Panc1 (cell line): ENCODE measurements around the gene POLR1E. TPM values are rescaled to one million over a fixed set of nuclear protein-coding genes. Genes with fewer than 3 reads are reported as not detected.

ENCODE experiments used
- ATAC-seq: fragments of 200-7000 bp; cut with Tn5 transposase; 2 replicates; pipeline ENCODE4 v1.9.1; 2020; ENCODE audit warnings: mild to moderate bottlenecking, moderate library complexity
- BruUV-seq: library from RNA; stranded (reverse); fragments of 400-500 nt; replicated peaks from 2 replicates; lab custom pipeline; 2021; lab: Mats Ljungman, UMichigan
- CTCF ChIA-PET: fragments of 300-600 bp; sonication (Branson Sonifier 250); formaldehyde crosslinking; loops from one replicate; lab custom pipeline; 2022; ENCODE audit warnings: antibody characterized with exemption; lab: Charles Lee
- POLR2A ChIA-PET: fragments of 300-600 bp; sonication (Branson Sonifier 250); formaldehyde crosslinking; loops from one replicate; lab custom pipeline; 2022; ENCODE audit warnings: antibody characterized with exemption; lab: Charles Lee
- DNase-seq: peaks from one replicate; pipeline ENCODE4 v3.0.0-alpha.2; 2010; ENCODE audit warnings: low read depth, low spot score
- H3K27ac ChIP-seq: 2 replicates; pipeline ENCODE4 v1.5.1; 2011; ENCODE audit warnings: mild to moderate bottlenecking, low read length, inconsistent platforms
- H3K27me3 ChIP-seq: fragments of 200-500 bp; sonication (Bioruptor generic); 2 replicates; pipeline ENCODE4 v1.6.0; 2014; ENCODE audit warnings: low read length, inconsistent platforms; ENCODE audit not compliant: control insufficient read depth, insufficient read depth
- H3K36me3 ChIP-seq: fragments of 200-500 bp; sonication (Bioruptor generic); 2 replicates; pipeline ENCODE4 v1.5.1; 2014; ENCODE audit warnings: inconsistent platforms, mild to moderate bottlenecking, low read length, moderate library complexity; ENCODE audit not compliant: control insufficient read depth, insufficient read depth
- H3K4me1 ChIP-seq: 2 replicates; pipeline ENCODE4 v1.5.1; 2011; ENCODE audit warnings: inconsistent platforms, mild to moderate bottlenecking, low read length, moderate library complexity; ENCODE audit not compliant: control insufficient read depth, insufficient read depth
- H3K4me3 ChIP-seq, 2 experiments: 2 replicates each; pipeline ENCODE4 v1.5.1; 2011 to 2012; ENCODE audit warnings: low read depth in 2 of 2, low read length in 2 of 2, mild to moderate bottlenecking in 2 of 2, inconsistent platforms in 1 of 2, moderate library complexity in 1 of 2
- H3K9me3 ChIP-seq: fragments of 200-500 bp; sonication (Bioruptor generic); 2 replicates; pipeline ENCODE4 v1.5.1; 2014; ENCODE audit warnings: low read depth, mild to moderate bottlenecking, inconsistent platforms, low read length, moderate library complexity; ENCODE audit not compliant: control insufficient read depth, insufficient read depth
- CTCF ChIP-seq: fragments of 450-650 bp; IDR thresholded peaks from 2 replicates; pipeline ENCODE4 v1.5.1; 2017; ENCODE audit warnings: mild to moderate bottlenecking
- POLR2AphosphoS5 ChIP-seq: IDR thresholded peaks from 2 replicates; pipeline ENCODE4 v1.6.1; 2012; ENCODE audit warnings: mild to moderate bottlenecking, low read depth, low read length, moderate library complexity
- SIN3A ChIP-seq: IDR thresholded peaks from 2 replicates; pipeline ENCODE4 v1.6.1; 2012; ENCODE audit warnings: low read depth, mild to moderate bottlenecking, low read length, moderate library complexity, borderline replicate concordance; ENCODE audit not compliant: insufficient read depth
- TCF7L2 ChIP-seq: IDR thresholded peaks from 2 replicates; pipeline ENCODE4 v1.6.1; 2011; ENCODE audit warnings: mild to moderate bottlenecking, low read depth, low read length, inconsistent platforms
- in situ Hi-C: cut with HindIII; loops from 2 replicates; pipeline ENCODE4 v1.10.0; 2016; ENCODE audit warnings: low sequenced_read_pairs, low pct_unique_long_range_greater_than_20kb
- intact Hi-C: fragments of 100-400 bp; cut with micrococcal nuclease; formaldehyde crosslinking; loops from one replicate; pipeline ENCODE4 v1.10.0; 2022; ENCODE audit not compliant: unreplicated experiment
- total RNA-seq: library from RNA; stranded (reverse); gene quantifications from one replicate; pipeline ENCODE4 v1.2.1, GENCODE V29; 2021; ENCODE audit not compliant: unreplicated experiment
- TF ChIP-seq, protein P1 (sequence below), 2 experiments: IDR thresholded peaks; 2 replicates each; pipeline ENCODE4 v1.6.1; 2011 to 2012; ENCODE audit warnings: low read depth in 2 of 2, control low read depth in 1 of 2, low read length in 1 of 2, mild to moderate bottlenecking in 1 of 2, moderate library complexity in 1 of 2; ENCODE audit not compliant: insufficient read depth in 1 of 2

The POLR1E gene
- total RNA-seq, 1 experiment from 2014 or later: 93.8 TPM

- intact Hi-C loops: no loop called here
- Histone ChIP-seq H3K27me3 (no peaks in the 10 kb centered on the region), H3K36me3 (peaks cover 8% of the 10 kb centered on the region; the same call in 1 of the 2 replicates), H3K27ac (no peak overlapping the region), H3K4me3 (no peak overlapping the region), H3K9me3 (no peaks in the 10 kb centered on the region), H3K4me1 (peaks cover 15% of the 10 kb centered on the region)
- CTCF ChIA-PET: no interaction called here
- in situ Hi-C loops: no loop called here
- POLR2A ChIA-PET: no interaction called here
- no TSS peak for BruUV-seq
- ATAC-seq: no peak
- no peak for DNase-seq
- no peak for TF ChIP-seq POLR2AphosphoS5
Observed at GRCh38 chr9:37447111-37447510, 38.6 kb upstream of the POLR1E start.

GRCh38 chr9:37449862-37450632 lies 35.7 kb upstream of the POLR1E start:
- DNase-seq: no peak
- H3K36me3 ChIP-seq: 0 out of 2 replicates have a peak, but pooled peaks cover 3% of the 10 kb centered on the region
- no peak for ATAC-seq
- ChIA-PET CTCF (no interaction called here), POLR2A (interaction anchor here (0.6 to 0.7 kb wide), 3 partner anchors 18 to 305 kb away, joined by 3 to 10 read pairs (median 6); no protein-coding TSS in a partner anchor)
- in situ Hi-C loops (no loop called here), intact Hi-C loops (no loop called here)
- H3K27me3 ChIP-seq: no peaks in the 10 kb centered on the region
- H3K27ac ChIP-seq: no peak overlapping the region
- no peaks in the 10 kb centered on the region for H3K9me3 ChIP-seq
- H3K4me3 ChIP-seq: no peak overlapping the region
- BruUV-seq: TSS peak; percentile 12
- peaks cover 38% of the 10 kb centered on the region for H3K4me1 ChIP-seq
- no peak for TF ChIP-seq SIN3A
- TF ChIP-seq, protein P1, sequence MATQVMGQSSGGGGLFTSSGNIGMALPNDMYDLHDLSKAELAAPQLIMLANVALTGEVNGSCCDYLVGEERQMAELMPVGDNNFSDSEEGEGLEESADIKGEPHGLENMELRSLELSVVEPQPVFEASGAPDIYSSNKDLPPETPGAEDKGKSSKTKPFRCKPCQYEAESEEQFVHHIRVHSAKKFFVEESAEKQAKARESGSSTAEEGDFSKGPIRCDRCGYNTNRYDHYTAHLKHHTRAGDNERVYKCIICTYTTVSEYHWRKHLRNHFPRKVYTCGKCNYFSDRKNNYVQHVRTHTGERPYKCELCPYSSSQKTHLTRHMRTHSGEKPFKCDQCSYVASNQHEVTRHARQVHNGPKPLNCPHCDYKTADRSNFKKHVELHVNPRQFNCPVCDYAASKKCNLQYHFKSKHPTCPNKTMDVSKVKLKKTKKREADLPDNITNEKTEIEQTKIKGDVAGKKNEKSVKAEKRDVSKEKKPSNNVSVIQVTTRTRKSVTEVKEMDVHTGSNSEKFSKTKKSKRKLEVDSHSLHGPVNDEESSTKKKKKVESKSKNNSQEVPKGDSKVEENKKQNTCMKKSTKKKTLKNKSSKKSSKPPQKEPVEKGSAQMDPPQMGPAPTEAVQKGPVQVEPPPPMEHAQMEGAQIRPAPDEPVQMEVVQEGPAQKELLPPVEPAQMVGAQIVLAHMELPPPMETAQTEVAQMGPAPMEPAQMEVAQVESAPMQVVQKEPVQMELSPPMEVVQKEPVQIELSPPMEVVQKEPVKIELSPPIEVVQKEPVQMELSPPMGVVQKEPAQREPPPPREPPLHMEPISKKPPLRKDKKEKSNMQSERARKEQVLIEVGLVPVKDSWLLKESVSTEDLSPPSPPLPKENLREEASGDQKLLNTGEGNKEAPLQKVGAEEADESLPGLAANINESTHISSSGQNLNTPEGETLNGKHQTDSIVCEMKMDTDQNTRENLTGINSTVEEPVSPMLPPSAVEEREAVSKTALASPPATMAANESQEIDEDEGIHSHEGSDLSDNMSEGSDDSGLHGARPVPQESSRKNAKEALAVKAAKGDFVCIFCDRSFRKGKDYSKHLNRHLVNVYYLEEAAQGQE (IDR thresholded peaks at IDR 0.05; ENCODE audit: insufficient read depth in 1 of 2, low read depth in 2 of 2, low read length in 1 of 2): no peak
- TF ChIP-seq TCF7L2: no peak
- no peak for TF ChIP-seq CTCF
- TF ChIP-seq POLR2AphosphoS5: no peak

GRCh38 chr9:37451628-37452027 lies 34.1 kb upstream of the POLR1E start:
- in situ Hi-C loops: no loop called here
- Histone ChIP-seq H3K4me3 (no peak overlapping the region), H3K9me3 (no peaks in the 10 kb centered on the region), H3K27ac (no peak overlapping the region), H3K4me1 (peaks cover 38% of the 10 kb centered on the region), H3K27me3 (no peaks in the 10 kb centered on the region), H3K36me3 (0 out of 2 replicates have a peak, but pooled peaks cover 3% of the 10 kb centered on the region)
- no peak for ATAC-seq
- DNase-seq: no peak
- ChIA-PET POLR2A (no interaction called here), CTCF (no interaction called here)
- no TSS peak for BruUV-seq
- TF ChIP-seq POLR2AphosphoS5 (no peak), CTCF (no peak), TCF7L2 (no peak), SIN3A (no peak)
- TF ChIP-seq, protein P1 (IDR thresholded peaks at IDR 0.05; ENCODE audit: insufficient read depth in 1 of 2, low read depth in 2 of 2, low read length in 1 of 2): no peak
- intact Hi-C loops: no loop called here
